Activated naive CD8-positive, alpha-beta T cell (primary cell): Measurements from ENCODE around the gene ITGB1.
"Not testable (repeated sequence)": the region's sequence is repeated elsewhere in the genome, so short reads cannot be mapped to it uniquely, and the experiment has no call there.

Source experiments
- H3K27ac Mint-ChIP-seq: one replicate; pipeline ENCODE4 v1.8.0; 2021; ENCODE audit warnings: mixed read lengths
- H3K27me3 Mint-ChIP-seq: one replicate; pipeline ENCODE4 v1.8.0; 2021; ENCODE audit warnings: mixed read lengths
- H3K36me3 Mint-ChIP-seq: one replicate; pipeline ENCODE4 v1.8.0; 2021; ENCODE audit warnings: mixed read lengths
- H3K4me1 Mint-ChIP-seq: one replicate; pipeline ENCODE4 v1.8.0; 2021; ENCODE audit warnings: low read depth, mixed read lengths
- H3K4me3 Mint-ChIP-seq: one replicate; pipeline ENCODE4 v1.8.0; 2021; ENCODE audit warnings: mild to moderate bottlenecking, mixed read lengths
- H3K9me3 Mint-ChIP-seq: one replicate; pipeline ENCODE4 v1.8.0; 2021; ENCODE audit warnings: low read depth, mixed read lengths

The ITGB1 gene

DNA sequence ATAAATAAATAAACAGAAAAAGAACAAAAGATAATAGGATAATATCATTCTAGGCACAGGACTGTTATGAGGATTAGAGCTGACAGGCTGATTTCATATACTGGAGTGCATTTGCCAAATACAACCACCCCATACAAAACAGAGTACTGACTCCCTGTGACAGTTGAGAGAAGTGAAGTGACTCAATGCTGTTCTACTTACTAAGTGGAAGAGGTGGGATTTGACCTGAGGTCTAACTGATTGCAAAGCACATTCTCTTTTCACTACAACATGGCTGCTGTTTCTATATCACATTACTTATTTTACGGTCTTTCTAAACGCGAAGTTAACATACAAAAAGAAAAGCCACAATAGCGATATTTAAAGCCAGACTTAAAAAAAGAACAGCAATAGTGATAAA, 51.4 kb downstream of the ITGB1 start:
- Mint-ChIP-seq H3K27ac (no peak overlapping the region), H3K27me3 (no peaks in the 10 kb centered on the region), H3K9me3 (no peaks in the 10 kb centered on the region), H3K4me1 (no peaks in the 10 kb centered on the region), H3K36me3 (peaks cover 31% of the 10 kb centered on the region), H3K4me3 (no peak overlapping the region)

DNA sequence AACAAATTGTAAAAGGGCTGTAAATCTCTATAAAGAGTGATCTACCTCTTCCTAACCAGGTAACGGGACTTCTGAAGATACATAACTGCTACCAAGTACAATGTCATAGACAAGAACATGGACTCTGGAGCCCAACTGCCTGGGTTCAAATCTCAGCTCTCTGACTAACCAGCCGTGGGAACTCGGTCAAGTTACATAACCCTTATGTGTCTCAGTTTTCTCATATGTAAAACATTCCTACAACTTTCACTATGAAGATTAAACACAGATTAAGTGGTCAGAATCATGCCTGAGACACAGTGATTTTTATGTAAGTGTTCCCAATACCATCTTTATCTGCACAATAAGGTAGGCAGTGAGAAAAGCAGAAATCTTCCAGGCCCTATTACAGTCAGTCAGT, 52.6 kb downstream of the ITGB1 start:
- H3K9me3 Mint-ChIP-seq = no peaks in the 10 kb centered on the region
- H3K27me3 Mint-ChIP-seq = no peaks in the 10 kb centered on the region
- no peak overlapping the region for H3K27ac Mint-ChIP-seq
- no peaks in the 10 kb centered on the region for H3K4me1 Mint-ChIP-seq
- peaks cover 27% of the 10 kb centered on the region for H3K36me3 Mint-ChIP-seq
- no peak overlapping the region for H3K4me3 Mint-ChIP-seq

DNA sequence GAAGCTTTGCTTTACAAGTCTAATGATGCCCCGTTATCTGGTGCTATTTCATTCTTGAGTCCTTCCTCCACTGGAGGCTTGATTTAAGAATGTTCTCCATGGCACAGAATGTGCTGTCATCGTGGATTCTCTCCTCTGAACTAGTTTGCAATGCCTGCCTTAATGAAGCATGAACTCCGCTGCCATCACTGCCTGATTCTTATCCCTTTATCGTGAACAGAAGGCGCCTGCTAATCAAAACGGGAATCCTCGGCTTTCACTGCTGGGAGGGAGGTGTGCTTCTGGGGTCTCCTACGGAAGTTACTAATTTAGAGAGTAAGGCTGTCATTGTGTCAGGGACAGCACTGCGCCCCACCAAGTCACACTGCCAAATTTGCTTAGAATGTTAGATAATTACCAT, 56.2 kb downstream of the ITGB1 start:
- H3K27ac Mint-ChIP-seq = no peak overlapping the region
- peaks cover 25% of the 10 kb centered on the region for H3K36me3 Mint-ChIP-seq
- no peak overlapping the region for H3K4me3 Mint-ChIP-seq
- H3K4me1 Mint-ChIP-seq = no peaks in the 10 kb centered on the region
- H3K27me3 Mint-ChIP-seq = no peaks in the 10 kb centered on the region
- H3K9me3 Mint-ChIP-seq = no peaks in the 10 kb centered on the region

DNA sequence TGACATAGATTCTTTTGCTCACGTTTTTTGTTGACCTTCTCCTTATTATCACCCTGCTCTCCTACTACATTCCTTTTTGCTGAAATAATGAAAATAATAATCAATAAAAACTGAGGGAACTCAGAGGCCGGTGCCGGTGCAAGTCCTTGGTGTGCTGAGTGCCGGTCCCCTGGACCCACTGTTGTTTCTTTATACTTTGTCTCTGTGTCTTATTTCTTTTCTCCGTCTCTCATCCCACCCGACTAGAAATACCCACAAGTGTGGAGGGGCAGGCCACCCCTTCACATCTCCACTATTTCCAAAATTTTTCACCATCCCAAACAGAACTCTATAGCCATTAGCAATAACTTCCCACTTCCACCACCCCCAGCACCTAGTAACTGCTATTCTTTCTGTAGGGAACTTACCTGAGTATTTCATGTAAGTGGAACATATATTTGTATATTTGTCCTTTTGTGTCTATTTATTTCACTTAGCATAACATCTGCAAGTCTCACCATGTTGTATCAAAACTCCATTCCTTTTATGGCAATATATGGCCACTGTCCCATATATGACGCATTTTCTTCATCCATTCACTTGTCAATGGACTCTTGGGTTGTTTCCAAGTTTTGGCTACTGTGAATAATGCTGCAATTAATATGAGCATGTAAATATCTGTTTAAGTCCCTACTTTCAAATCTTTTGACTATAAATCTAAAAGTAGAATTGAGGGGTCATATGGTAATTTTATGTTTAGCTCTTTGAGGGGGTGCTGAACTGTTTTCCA, 62.6 kb downstream of the ITGB1 start:
- not testable (repeated sequence) for H3K27ac Mint-ChIP-seq, H3K27me3 Mint-ChIP-seq, H3K9me3 Mint-ChIP-seq, H3K4me1 Mint-ChIP-seq, H3K4me3 Mint-ChIP-seq
- peaks cover 22% of the 10 kb centered on the region for H3K36me3 Mint-ChIP-seq

DNA sequence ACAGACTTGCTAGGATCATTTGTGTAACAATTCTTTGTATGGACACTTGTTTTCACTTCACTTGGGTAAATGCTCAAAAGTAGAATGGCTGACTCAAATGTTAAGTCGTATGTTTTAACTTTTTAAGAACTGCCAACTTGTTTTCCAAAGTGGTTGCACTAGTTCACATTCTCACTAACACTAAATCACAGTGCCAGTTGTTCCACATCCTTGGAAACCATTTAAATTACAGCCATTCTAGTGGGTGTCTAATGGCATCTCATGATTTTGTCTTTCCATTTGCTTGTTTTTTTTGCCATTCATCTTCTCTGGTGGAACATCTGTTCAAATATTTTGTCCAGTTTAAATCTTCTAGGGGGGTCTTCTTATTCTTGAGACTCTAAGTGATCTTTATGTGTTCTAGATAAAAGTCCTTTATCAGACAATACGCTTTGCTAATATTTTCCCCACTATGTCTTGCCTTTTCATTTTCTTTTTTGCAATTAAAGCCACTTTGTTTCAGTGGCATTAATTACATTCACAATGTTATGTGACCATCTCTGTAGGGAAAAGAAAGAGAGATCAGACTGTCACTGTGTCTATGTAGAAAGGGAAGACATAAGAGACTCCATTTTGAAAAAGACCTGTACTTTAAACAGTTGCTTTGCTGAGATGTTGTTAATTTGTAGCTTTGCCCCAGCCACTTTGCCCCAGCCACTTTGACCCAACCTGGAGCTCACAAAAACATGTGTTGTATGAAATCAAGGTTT, 63.9 kb downstream of the ITGB1 start:
- H3K27me3 Mint-ChIP-seq = no peaks in the 10 kb centered on the region
- peaks cover 20% of the 10 kb centered on the region for H3K36me3 Mint-ChIP-seq
- H3K4me1 Mint-ChIP-seq = peaks cover 5% of the 10 kb centered on the region
- H3K27ac Mint-ChIP-seq = no peak overlapping the region
- H3K9me3 Mint-ChIP-seq = no peaks in the 10 kb centered on the region
- no peak overlapping the region for H3K4me3 Mint-ChIP-seq

DNA sequence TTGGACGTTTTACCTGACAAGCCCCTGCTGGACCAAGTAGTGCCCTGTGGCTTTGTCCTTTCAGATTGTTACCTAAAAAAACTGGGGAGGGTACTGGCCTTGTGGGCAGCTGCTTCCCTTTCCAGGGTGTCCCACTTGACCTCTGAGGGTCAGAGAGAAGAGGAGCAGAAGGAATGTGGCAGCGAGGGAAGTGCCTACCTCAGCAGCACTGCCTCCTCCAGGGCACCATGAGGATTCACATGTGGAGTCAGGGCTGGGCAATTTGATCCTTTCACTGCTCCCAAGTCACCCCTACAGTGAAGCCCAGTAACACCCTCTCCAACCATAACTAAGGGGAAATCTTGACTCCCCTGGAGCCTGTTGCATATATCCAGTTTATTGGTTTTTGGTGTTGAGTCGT, 64.6 kb downstream of the ITGB1 start:
- no peaks in the 10 kb centered on the region for H3K9me3 Mint-ChIP-seq
- no peaks in the 10 kb centered on the region for H3K27me3 Mint-ChIP-seq
- H3K4me1 Mint-ChIP-seq = peaks cover 5% of the 10 kb centered on the region
- no peak overlapping the region for H3K27ac Mint-ChIP-seq
- H3K4me3 Mint-ChIP-seq = no peak overlapping the region
- peaks cover 20% of the 10 kb centered on the region for H3K36me3 Mint-ChIP-seq

DNA sequence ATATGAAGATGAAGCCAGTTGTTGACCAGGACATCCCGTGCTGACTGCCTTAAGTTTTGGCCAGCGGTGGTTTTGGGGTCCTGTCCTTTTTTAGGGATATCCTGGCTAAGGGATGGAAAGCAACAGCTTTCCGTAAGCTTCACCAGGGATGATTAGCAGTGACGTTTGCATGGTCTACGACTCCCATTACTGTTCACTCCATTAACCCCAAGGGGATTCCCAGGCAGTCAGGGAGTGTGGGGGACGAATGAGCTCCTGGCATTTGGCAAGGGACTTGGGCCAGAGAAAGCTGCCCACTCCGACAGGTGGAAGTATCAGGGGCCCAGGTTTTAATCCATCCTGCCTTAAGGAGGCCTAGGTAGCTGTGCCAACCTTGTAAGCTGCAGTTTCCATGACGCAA, 66.8 kb downstream of the ITGB1 start:
- H3K4me3 Mint-ChIP-seq = no peak overlapping the region

DNA sequence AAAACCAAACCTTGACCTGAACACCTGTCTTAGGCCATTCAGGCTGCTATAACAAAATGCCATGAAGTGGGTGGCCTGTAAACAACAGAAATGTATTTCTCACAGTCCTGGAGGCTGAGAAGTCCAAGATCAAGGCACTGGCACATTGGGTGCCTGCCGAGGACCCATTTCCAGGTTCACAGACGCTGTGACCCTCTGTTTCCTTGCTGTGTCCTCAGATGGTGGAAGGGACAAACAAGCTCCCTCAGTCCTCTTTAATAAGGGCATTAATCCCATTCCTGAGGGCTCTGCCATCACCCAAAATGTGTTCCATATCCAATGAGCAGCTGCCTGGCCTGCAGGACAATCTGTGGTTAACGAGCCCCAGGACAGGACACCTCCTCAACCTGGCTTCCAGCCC, 67.6 kb downstream of the ITGB1 start:
- Mint-ChIP-seq H3K9me3 (no peaks in the 10 kb centered on the region), H3K27ac (no peak overlapping the region), H3K4me1 (peaks cover 5% of the 10 kb centered on the region), H3K36me3 (peaks cover 2% of the 10 kb centered on the region), H3K4me3 (no peak overlapping the region), H3K27me3 (no peaks in the 10 kb centered on the region)

More for the DNA sequence above, 66.8 kb downstream of the ITGB1 start:
- peaks cover 5% of the 10 kb centered on the region for H3K4me1 Mint-ChIP-seq
- no peaks in the 10 kb centered on the region for H3K27me3 Mint-ChIP-seq
- no peaks in the 10 kb centered on the region for H3K9me3 Mint-ChIP-seq
- H3K27ac Mint-ChIP-seq = no peak overlapping the region
- peaks cover 5% of the 10 kb centered on the region for H3K36me3 Mint-ChIP-seq

DNA sequence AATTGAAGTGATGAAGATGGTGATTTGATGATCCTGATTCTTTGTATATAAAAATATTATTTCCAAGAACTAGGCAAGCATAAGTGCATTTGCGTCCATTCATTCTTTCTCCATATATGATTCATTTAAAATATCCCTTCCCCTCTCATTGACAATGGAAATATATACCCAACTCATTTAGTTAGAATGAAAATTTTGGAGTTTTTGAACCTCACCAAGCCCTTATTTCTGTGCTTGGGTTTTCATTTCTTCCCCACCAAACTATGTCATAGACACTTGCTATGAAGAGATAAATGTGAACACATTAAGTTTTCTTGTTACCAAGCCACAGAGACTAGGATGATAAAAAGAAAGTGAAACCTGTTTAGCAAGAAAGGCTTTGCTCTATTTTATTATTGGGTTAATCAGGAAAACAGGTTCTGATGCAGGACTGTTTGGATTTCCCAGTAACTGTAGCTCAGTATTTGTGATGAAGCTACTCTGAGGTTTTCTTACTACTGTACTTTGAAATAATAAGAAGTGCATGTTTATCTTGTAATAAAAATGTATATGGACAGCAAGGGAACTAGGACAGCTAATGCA, 68.3 kb downstream of the ITGB1 start:
- Mint-ChIP-seq H3K27me3 (no peaks in the 10 kb centered on the region), H3K9me3 (no peaks in the 10 kb centered on the region), H3K4me1 (peaks cover 5% of the 10 kb centered on the region), H3K27ac (no peak overlapping the region), H3K36me3 (no peaks in the 10 kb centered on the region), H3K4me3 (no peak overlapping the region)

DNA sequence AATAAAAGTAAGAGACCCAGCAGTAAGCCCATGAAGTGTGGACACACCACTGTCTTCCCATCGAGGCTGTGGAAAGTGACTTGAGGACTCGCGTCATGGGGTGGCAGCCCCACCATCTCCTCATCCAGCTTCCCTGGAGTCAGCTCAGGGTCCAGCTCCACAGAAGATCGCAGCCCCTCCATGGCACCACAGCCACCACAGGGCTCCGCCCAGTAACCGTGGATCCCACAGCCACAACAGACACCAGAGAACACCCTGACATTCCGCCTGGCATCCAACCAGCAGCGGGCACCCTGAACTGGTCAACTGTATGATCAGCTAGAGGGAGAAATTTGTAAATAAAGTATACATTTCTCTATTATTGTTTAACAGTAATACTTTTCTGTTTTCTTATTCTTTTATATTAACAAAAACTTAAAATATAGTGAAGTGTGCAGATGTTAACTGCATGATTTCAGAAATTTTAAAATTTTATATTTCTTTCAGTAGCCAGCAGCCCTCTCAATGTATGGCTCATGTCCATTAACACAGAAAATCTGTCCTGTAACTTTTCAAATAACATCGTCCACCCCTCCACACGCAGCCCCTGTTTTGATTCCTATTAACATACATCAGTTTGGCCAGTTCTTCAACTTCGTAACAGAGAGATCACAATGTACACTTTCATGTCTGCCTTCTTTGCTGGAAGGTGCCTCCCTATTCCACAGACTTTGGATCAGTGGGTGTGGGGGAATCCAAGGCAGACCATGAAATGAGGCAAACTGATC, 69.7 kb downstream of the ITGB1 start:
- Mint-ChIP-seq H3K27me3 (no peaks in the 10 kb centered on the region), H3K9me3 (no peaks in the 10 kb centered on the region), H3K4me3 (no peak overlapping the region), H3K36me3 (no peaks in the 10 kb centered on the region), H3K4me1 (peaks cover 5% of the 10 kb centered on the region), H3K27ac (no peak overlapping the region)

DNA sequence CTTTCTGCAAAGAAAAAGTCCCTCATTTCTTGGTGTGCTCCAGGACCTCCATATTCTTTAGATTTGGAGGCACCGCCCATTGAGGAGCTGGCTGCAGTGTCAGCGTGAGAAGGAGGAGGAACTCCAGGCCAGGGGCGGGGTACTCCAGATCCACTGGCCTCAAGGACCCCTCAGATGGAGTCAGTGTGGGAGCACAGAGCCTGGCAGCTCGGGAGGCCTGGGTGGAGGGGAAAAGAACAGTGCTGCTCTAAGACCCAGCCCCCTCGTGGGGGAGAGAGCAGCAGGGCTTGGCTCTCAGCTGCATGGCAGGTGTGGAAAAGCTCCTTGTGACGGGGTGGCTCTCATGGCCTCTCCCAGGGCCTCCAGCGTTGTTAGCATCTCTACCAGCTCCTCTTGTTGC, 70.5 kb downstream of the ITGB1 start:
- H3K36me3 Mint-ChIP-seq = no peaks in the 10 kb centered on the region
- H3K4me1 Mint-ChIP-seq = peaks cover 5% of the 10 kb centered on the region
- no peak overlapping the region for H3K4me3 Mint-ChIP-seq
- no peaks in the 10 kb centered on the region for H3K27me3 Mint-ChIP-seq
- H3K27ac Mint-ChIP-seq = no peak overlapping the region
- H3K9me3 Mint-ChIP-seq = no peaks in the 10 kb centered on the region

DNA sequence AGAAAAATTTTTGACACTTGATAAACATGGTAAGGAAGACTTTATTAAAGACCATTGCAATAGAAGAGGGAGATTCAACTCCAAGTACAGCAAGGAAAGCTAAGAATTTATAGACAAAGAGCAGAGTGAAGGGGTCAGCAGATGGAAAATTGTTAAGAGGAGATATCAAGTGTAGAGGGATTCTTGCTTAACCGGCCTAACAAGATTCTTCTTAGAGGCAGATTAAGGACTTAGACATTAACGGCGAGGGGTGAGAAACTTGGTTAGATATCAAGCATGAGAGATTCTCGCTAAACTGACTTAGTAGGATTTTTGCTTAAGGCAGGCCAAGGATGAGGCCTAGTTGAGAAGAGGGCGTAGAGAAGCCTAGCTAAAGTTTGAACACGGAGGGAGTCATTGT, 76.0 kb downstream of the ITGB1 start:
- no peaks in the 10 kb centered on the region for H3K27me3 Mint-ChIP-seq
- H3K4me3 Mint-ChIP-seq = no peak overlapping the region
- H3K36me3 Mint-ChIP-seq = peaks cover 6% of the 10 kb centered on the region
- H3K27ac Mint-ChIP-seq = no peak overlapping the region
- H3K9me3 Mint-ChIP-seq = no peaks in the 10 kb centered on the region
- peaks cover 4% of the 10 kb centered on the region for H3K4me1 Mint-ChIP-seq

DNA sequence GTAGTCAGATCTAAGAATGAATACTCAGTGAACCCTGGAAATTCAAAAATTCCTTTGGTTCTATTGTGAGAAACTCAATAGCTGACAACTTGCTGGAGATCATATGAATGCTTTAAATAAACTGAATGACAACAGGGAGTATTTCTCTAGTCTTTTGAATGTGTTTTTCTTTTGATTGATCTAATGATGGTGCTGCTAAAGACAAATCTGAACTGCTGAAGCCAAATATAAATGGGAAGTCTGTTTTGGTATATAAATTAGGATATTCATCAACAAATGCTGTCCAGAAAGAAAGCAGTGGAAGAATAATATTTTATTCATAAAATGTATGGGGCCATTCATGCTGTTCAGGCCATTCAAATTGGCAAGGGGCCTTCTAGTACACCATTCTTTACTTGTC, 79.4 kb downstream of the ITGB1 start:
- no peak overlapping the region for H3K4me3 Mint-ChIP-seq
- H3K4me1 Mint-ChIP-seq = peaks cover 4% of the 10 kb centered on the region

DNA sequence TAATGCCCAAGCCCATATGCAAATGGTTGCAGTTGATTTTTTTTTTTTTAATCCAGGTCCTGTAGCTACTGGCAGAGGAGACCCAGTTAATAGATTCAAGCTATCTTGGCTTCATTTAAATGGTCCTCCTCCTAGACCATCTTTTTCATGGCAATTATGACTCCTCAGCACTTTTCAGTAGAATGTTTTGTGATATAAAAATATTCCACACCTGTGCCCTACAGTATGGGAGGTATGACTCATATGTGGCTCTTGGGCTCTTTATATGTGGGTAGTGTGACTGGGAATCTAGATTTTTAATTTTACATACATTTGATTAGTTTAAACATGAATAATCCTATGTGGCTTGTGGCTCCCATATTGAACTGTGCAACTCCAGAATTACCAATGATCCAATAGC, 80.1 kb downstream of the ITGB1 start:
- Mint-ChIP-seq H3K36me3 (peaks cover 20% of the 10 kb centered on the region), H3K27me3 (no peaks in the 10 kb centered on the region), H3K4me3 (no peak overlapping the region), H3K27ac (no peak overlapping the region), H3K4me1 (peaks cover 4% of the 10 kb centered on the region), H3K9me3 (peaks cover 6% of the 10 kb centered on the region)

More for the DNA sequence above, 79.4 kb downstream of the ITGB1 start:
- Mint-ChIP-seq H3K27me3 (no peaks in the 10 kb centered on the region), H3K27ac (no peak overlapping the region), H3K9me3 (no peaks in the 10 kb centered on the region), H3K36me3 (peaks cover 12% of the 10 kb centered on the region)

DNA sequence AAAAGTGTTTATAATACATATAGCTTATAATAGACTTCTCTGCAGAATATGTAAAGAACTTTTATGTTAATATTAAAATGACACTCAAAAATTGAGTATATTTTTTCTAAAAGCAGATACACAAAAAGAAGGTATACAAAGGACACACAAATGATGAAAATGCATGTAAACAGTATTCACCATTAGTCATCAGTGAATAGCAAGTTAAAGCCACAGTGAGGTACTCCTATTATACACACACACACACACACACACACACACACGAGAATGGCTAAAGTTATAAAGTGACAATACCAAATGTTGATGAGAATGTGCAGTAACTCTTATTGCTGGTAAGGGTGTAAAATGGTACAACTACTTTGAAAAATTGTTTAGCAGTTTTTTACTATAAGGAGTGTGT, 92.9 kb downstream of the ITGB1 start:
- no peaks in the 10 kb centered on the region for H3K9me3 Mint-ChIP-seq
- peaks cover 11% of the 10 kb centered on the region for H3K36me3 Mint-ChIP-seq
- no peak overlapping the region for H3K4me3 Mint-ChIP-seq
- H3K4me1 Mint-ChIP-seq = no peaks in the 10 kb centered on the region
- H3K27me3 Mint-ChIP-seq = no peaks in the 10 kb centered on the region
- H3K27ac Mint-ChIP-seq = no peak overlapping the region
